Tibial nerve (tissue), 3 donors: ENCODE data around the gene GAL3ST3.

ENCODE experiments used
- CTCF ChIP-seq, 5 experiments: fragments of 200-600 bp in 3 of 5; fragments of 450-650 bp in 2 of 5; sonication (generic) in 3 of 5; IDR thresholded peaks; one replicate each; pipeline ENCODE4 v1.5.1; 2016 to 2019; ENCODE audit warnings: antibody characterized with exemption in 5 of 5, mild to moderate bottlenecking in 3 of 5, moderate library complexity in 2 of 5
- POLR2A ChIP-seq, 2 donors: fragments of 450-650 bp; IDR thresholded peaks; one replicate each; pipeline ENCODE4 v1.6.1; 2017; ENCODE audit warnings: antibody characterized with exemption in 2 of 2, mild to moderate bottlenecking in 2 of 2, moderate library complexity in 2 of 2

DNA sequence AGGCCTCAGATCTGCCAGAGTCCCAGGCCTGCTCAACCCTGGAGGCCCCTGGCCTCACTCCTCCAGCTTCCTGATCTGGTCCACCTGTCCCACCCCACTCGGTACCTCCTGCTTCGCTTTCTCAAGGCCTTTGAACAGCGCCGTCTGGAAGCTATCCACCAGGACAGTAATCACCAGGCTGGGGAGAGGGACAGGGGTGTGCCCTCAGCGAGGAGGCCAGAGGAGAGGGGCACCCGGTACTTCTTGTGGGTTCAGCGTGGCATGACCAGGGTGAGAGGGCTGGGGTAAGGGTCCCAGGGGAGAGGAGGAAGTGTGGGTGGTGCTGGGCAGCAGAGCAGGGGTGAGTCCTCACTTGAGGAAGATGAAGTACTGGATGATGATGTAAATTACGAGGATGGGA lies 28.7 kb downstream of the GAL3ST3 start:
- TF ChIP-seq CTCF (IDR thresholded peaks at IDR 0.05), result no peak
- no peak for TF ChIP-seq POLR2A (IDR thresholded peaks at IDR 0.05)
